ENCODE data around the gene TDRD7.

Gene TDRD7

DNA sequence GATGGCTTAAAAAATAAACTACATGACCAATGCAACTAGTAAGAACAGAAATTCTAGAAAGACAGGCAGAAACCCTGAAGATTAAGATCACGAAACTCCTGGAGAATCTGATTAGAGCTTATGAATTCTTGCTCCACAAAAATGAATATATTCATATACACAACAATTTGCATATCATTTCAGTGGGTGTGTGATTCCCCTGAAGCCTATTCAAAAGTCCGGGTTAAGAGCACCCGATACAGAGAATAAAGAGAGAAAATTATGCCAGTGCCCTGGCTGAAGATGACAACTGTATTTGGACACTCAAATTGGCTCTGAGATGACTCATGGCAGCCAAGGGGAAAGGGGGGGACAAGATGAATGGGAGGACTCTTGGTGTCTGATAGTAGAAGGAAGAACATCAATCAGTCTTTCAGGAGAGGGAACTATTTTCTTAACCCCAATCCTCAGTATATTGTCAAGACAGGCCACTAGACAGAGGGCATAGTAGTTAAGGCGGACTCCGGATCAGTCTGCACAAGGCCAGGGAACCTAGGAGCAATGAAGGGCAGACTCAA, 95.6 kb downstream of the TDRD7 start:
- FAIRE-seq = no peak

DNA sequence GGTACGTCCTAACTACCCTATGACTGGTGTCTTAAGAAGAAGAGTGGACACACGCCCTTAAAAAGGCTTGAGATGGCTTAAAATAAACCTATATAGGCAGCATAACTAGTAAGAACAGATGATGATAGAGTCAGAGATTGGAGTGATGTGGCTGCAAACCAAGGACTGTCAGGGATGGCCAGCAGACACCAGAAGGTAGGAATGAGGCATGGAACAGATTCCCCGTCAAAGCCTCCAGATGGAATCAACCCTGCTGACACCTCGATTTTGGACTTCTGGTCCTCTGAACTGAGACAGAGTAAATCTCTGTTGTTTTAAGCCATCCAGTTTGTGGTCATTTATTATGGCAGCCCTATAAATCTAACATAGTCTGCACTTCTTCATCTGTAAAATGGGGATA, 97.0 kb downstream of the TDRD7 start:
- FAIRE-seq = no peak

DNA sequence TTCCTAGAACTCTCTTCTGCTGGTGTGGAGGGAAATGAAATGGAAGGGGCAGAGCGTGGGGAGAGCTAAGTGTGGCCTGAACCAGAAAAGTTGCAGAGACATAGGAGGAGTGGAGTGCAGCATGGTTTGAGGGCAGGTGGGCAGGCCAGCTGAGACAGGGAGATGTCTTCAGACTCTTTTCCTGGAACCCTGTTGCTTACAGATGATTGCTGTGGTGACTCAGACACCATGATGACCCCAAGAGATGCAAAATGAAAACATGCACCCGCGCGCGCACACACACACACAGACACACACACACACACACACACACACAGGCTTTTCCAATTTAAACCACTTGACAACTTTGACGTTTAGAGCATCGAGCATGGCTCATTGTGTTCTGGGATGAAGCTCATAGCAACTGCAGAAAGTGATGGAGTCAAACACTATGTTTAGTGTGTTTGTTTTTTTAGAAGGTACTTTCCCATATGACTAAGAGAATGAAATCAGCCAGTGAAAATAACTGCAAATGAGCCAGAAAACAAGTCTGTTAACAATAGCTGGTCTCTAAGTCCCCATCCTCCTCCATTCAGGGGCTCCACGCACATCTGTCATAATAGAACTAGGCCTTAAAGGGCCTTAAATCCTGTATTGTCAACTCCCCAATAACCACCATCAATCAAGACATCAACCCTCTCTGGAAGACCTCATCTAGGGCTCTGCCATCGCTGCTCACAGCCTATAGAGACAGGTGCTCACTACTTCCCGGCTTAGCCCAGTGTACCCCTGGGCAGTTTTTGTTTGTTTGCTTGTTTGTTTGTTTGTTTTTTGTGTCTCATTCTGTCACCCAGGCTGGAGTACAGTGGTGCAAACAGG, 99.1 kb downstream of the TDRD7 start:
- no peak for FAIRE-seq

DNA sequence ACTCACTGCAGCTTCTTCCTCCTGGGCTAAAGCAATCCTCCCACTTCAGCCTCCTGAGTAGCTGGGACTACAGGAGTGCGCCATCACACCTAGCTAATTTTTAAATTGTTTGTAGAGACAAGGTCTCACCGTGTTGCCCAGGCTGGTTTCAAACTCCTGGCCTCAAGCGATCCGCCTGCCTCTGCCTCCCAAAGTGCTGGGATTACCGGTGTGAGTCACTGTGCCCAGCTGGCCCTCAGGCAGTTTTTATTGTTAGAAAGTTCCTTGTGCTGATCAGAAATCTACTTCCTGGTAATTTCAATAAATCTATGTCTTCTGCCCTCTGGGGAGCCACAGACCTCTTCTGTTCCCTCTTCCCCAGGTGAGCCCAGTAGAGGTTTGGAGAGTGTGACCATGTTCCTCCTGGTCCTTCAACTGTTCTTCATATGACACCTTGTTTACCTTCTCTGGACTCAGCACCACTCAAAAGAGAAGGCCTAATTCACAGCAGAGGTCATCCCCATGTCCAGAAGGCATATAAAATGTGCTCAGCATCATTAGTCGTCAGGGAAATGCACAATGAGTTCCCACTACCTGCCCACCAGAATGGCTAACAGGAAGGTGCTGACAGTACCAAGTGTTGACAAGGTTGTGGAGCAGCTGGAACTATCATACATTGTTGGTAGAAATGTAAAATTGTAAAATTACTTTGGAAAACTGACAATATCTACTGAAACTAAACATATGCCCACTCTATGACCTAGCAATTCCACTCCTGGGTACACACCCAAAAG, 99.9 kb downstream of the TDRD7 start:
- no peak for FAIRE-seq

DNA sequence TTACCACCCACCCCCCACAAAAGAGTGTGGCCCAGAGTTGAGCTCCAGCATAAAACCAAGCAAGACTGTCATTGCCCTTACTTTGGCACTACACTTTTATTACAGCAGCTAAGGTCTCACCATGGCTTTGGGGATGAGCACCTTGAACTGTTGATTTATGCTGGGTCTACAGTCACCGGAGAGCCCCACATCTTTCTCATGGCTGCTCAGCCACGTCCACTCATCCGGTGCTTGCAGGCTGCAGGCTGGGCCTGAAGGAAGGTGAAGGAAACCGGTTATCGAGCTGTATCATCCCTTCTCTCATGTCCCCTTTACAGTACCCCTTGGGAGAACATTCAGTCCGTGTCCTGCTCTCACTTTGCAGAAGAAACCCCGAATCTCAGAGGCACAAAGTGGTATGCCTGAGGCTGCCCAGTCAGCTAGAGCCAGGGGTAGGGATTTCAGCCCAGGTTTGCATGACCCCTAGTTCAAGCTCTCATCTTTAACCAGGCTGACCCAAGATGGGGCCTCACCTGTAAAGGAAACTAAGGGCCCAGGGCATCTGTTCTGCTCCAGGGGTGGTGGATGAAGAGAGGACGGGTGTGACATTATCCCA, 101.2 kb downstream of the TDRD7 start:
- no peak for FAIRE-seq

DNA sequence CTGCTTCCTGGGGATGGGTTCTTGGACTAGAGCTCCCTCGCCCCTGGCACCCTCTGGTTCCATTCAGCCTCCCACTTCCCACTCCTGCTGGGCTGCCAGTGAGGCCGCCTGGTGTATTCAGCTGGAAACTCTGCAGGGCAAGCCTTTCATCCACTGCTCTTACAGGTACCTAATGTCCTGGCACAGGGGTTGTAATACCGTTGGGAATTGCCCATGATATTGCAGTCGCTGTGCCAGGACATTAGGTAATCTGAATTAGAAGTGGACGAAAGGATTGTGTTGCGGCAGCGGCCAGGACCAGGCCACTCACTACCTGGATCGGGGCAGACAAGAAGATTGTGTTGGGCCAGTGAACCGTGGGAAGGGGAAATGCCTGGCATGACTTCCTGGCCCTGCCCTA, 102.6 kb downstream of the TDRD7 start:
- no peak for FAIRE-seq

DNA sequence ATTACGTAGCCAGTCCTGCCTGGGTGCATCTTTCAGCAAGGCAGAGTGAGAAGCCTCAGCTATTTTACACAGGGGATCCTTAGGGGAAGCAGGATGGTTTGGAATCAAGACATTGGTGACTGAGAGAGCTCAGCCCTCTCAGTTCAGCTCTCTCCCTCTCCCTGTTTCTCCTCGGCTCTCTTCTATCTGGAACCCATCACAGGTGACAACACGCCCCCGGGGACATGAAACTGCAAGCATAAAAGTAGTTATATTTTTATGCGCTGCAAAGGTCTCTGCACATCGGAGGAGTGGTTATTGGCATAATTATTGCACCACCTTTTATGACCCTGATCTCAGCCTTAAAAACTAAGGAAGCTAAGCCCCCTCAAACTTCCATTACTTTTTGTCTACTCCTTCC, 103.8 kb downstream of the TDRD7 start:
- FAIRE-seq = no peak

DNA sequence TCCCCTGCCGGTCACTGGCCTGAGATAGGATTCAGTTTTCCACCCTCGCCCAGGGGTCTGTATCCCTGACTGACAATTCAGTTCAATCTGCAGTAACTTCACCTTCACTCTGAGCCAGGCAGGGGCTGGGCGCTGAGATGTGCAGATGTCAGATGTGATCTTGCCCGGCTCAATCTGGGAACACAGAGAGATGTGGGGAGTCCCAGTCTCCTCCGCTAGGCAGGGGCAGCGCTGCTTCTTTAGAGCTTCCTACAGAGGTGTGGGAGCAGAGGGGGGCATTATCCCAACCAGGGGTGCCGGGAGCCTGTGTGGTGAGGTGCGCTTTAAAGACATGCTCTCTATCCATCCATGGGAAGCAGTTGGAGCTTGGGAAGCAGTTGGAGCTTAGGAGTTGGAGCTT, 104.2 kb downstream of the TDRD7 start:
- no peak for FAIRE-seq

DNA sequence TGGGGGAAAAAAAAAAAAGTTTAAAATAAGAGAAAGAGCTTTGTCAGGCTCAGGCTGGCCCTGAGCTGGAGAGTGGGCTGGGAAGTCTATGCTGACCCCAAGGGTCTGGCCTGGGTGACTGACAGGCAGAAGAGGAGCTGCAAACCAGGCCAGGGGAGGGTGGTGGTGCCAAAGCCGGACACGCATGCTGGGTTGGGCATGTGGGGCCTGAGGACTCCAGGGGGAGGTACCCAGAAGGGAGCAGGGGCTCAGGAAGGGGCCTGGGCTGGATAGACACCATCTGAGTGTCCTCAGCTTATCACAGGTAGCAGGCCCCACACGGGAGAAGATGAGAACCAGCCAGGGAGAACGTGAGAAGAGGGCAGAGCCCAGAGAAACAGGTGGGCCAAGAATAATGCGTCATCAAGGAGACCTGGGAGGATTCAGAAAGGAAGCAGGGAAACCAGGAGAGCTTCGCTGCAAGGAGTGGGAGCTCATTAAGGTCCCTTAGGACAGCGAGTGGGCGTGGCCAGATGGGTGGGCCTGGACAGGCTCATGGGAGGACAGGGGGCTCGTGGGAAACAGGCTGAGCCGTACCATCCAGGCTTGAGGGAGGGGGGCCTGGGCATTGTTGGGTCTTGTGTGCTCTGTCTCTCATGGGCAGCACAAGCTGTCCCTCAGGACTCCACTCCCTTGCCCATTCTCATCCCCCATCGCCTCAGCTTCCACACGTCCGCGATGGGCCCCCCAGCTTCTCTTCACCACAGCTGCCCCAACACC, 105.6 kb downstream of the TDRD7 start:
- no peak for FAIRE-seq

DNA sequence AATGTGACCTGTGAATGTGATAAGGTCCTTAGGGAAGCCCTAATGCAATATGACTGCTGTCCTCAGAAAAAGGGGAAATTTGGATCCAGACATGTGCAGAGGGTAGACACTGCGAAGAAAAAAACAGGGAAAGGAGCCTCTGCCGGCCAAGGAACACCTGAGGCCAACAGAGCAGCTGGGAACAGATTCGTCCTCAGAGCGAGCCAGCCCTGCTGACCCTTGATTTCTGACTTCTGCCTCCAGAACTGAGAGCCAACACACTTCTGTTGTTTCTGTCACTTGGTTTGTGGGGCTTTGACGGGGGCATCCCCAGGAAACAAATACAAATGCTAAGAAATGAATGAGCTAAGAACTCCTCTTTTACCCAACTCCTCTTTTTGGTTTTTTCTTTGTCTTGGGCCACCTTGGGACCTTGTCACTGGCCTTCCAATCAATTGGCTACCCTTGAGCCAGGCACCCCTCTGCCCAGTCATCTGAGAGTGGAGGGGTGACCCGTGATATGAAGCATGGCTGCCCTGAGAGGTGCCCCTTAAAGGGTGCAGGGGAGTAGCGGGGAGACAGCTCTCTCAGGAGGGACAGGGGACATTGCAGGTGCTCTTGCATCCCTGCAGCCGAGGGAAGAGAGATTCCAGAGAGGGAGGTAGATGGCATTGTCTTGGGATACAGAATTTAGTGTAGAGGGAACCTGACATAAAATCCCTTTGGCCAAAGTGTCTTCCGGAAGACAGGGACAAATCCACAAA, 106.4 kb downstream of the TDRD7 start:
- no peak for FAIRE-seq

DNA sequence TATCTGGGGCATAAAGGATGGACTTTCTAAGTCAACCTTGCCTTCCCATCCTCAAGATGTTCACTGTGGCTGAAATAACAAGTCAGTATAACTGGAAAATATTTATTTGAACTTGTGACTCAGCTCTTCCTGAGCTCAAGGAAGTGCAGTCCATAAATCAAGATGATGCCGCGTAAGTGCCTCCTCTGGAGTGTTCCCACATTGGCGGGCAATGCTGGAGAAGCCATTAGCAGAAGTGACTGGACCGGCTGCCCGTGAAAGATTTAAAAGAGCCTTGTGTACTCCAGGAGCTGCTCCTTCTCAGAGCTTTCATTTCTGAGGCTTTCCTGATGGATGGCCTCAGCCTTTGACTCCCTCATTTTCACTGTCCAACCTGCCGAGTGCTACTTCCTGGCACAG, 107.0 kb downstream of the TDRD7 start:
- no peak for FAIRE-seq

DNA sequence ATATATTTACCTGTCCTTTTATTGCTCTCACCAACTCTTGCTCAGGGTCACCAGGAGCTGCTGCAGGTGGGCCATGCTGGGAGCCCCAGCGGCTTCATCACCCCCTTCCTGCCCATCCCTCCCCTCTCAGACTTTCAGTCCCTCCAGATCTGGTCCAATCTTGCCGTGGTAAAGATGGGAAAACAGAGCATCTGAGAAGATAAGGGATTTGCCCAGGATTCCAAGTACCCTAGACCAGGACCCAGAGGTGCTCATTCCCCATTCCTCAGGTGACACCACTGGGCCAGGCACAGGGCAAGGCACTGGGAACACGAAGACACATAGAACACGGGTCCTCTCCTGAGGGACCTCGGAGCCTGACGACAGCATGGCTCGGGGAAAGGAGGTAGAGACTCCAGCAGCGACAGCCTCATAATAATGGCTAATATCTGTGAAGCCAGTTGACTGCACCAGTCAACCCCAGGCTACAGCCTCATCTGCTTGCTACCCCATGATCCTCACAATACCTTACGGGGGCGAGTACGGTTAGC, 107.6 kb downstream of the TDRD7 start:
- FAIRE-seq = no peak

DNA sequence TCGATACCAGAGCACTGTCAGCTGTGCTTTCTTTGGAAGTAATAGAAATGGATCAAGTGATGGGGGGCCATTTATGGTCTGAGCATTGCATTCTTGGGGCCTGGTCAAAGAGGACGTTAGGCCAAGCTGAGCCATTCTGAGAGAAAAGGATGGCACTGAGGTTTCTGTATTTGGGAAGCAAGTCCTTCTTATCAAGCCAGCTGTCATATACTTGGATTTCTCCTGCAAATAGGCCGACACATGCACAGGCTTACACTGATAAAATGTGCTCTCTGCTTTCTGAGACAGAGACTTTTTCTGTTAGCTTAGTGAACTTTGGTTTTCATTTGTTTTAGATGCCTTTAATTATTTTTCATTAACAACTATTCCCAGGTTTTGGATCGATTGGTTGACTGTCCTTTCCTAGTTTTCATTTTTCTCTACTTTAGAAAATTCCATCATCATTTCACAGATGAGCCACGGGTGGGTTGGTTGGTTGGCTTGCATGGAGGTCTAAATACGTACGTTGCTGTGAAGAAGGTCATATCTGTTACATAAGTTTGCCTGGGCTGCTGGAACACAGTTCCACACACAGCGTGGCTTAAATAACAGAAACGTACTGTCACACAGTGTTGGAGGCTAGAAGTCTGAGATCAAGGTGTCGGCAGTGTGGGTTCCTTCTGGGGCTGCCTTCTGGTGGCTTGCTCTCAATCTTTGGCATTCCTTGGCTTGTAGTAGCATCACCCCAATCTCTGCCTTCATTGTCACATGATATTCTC, 109.9 kb downstream of the TDRD7 start:
- no peak for FAIRE-seq

DNA sequence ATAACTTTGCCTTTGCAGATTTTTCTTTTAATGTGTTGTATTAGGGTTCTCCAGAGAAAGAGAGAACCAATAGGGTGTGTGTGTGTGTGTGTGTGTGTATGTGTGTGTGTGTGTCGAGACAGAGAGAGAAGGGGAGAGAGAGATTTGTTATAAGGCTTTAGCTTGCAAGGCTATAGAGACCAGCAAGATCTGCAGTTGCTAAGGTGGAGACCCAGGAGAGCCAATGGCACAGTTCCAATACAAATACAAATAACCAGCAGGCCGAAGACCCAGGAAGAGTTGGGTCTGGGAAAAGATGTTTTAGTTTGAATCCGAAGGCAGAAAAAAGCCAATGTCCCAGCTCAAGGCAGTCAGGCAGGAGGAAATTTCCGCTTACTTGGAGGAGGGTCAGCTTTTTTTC, 112.5 kb downstream of the TDRD7 start:
- no peak for FAIRE-seq

DNA sequence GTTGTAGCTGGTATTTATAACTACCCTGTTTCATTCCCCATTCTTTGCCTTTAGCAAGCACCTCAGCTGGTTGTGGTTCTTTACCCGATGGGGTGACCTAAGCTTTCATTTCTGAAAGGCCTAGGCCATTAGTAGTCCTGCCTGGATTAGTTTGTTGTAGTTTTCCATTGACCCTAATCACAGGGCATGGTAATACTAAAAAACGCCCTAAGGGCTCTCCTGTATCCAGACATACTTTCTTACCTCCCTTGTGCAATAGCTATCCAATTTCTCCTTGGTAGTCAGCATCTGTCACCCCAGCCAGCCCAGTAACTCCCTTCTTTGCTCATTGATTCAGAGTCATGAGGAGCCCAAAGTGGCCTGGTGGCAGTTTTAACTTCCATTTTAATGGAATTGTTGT, 113.6 kb downstream of the TDRD7 start:
- FAIRE-seq = no peak

DNA sequence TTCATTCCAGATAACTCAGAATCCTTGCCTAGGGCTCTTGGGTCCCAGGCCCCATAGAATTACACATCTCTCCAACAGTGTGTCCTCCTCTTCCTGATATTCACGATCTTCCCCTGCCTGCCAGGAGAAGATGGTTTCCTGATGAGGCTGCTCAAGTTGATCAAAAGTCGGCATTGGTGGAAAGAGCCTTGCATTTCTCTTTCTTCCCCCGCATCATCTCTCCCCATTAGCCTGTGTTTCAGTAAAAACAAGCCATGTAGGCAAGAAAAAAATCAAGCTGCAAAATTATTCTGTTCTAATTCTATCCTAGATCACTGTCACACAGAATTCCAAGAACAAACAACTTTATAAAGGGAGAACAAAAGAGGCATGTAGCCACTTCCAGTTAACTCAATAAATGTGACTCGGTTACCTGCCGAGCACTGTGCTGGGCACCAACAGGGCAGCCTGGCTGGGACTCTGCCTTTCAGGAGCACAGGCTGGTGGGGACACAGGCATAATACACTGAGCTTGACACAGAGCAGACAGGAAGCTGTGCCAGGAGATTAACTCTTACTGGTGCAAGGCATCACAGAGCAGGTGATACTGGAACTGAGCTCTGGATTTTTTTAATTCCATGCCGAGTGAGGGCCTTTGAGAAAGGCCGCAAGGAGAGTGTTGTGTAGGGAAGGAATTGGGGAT, 115.1 kb downstream of the TDRD7 start:
- no peak for FAIRE-seq

DNA sequence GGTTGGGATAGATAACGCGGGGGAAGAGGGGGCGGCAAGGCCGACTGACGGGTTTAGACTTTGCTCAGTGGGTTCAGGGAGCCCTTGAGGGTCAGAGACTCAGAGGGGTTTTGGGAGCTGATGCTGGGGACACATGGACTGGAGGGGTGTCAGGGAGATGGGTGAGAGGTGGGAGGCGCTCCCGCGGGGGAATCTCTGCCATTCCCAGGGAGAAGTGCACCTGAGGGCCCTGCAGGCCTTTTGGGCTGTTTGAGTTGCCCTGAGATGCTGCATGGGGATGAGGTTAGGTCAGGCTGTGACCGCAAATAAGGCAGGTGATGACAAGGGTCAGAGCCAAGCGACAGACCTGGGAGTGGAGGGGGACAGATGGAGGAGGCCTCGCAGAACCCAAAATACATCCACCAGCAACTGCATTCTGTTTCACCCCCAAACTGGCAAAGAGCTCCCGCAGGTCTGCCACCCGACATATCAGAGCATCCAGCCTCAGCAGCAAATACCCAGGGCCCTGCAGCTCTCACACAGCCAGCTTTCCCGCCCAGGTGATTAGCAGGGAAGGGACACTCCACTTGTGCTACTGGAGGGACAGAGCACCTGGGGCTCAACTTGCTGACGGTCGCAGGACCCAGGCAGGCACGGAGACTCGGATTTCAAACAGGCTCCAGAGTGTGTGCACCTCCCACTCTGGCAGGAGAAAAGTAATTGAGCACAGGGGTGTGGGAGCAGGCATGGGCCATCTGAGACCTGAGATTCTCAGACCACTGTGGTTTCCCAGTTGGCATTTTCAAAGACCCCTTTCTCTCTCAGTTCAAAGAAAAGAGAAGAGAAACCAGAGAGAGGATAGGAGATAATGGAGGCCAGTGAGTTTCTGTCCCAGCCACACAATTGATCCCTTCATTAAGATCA, 116.0 kb downstream of the TDRD7 start:
- FAIRE-seq = no peak

DNA sequence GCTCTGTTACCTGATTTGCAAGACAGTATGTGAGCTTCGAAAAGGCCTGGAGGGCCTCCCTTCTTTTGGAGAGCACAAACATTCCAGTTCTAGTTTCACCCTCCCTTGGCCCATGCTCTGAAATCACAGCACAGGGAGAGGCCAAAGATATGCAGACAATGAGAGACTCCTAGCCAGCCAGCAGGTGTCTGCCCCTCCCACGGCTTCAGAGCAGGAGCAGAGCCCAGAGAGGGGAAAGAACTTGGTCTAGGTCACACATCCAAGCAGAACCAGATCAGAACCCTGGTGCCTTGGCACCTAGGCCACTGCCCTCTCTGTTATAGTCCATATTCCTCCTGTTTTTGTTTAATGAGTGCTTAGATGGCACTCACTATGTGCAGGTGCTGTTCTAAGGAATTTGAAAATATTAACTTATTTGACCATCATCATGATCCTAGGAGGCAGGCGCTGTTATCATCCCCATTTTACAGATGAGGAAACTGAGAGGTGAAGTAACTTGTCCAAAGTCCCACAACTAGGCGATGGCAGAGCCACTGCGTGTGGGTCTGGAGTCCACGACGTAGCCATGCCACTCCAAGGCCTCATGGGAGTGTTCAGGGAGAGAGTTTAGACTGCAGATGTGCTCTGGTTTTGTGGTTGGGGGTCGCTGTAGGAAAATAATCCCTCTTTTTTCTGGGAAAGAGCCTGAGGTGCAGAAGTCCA, 116.8 kb downstream of the TDRD7 start:
- no peak for FAIRE-seq

All from A204.1 (cell line).